ENCODE results near the gene PDSS2.
"Not testable (repeated sequence)": the region's sequence is repeated elsewhere in the genome, so short reads cannot be mapped to it uniquely, and the experiment has no call there.

Gene PDSS2

DNA sequence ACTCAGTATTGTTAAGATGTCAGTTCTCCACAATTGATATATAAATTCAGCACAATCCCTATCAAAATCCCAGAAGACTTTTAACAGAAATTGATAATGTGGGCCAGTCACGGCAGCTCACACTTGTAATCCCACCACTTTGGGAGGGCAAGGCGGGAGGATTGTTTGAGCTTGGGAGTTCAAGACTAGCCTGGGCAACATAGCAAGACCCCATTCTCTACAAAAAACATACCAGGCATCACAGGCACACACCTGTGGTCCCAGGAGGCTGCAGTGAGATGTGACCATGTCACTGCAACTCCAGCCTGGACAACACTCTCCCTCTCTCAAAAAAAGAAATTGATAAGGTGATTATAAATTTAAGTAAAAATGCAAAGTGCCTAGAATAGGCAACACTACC, 90.9 kb downstream of the PDSS2 start:
- Histone ChIP-seq H3K36me3 (ENCODE audit: control insufficient read depth in 4 of 4, insufficient read depth in 4 of 4, low read length in 3 of 4) (peaks cover 0 to 3% (median 0%) of the 10 kb centered on the region in 4 experiments), H3K4me1 (ENCODE audit: control extremely low read depth in 1 of 4, control insufficient read depth in 4 of 4, insufficient read depth in 4 of 4, low read length in 3 of 4) (no peaks in the 10 kb centered on the region), H3K4me3 (ENCODE audit: control insufficient read depth in 1 of 7, extremely low read depth in 1 of 7, insufficient read depth in 4 of 7, low read depth in 2 of 7, low read length in 6 of 7) (no peak overlapping the region), H3K27me3 (replicated peaks in 2 of 5; ENCODE audit: control insufficient read depth in 4 of 5, insufficient read depth in 5 of 5, low read length in 4 of 5) (no peaks in the 10 kb centered on the region), H3K9me3 (ENCODE audit: control extremely low read depth in 1 of 5, control insufficient read depth in 4 of 5, insufficient read depth in 2 of 5, low read depth in 1 of 5, low read length in 4 of 5) (peaks cover 0 to under 1% (median 0%) of the 10 kb centered on the region in 5 experiments), H3K27ac (ENCODE audit: insufficient read depth in 1 of 2, low read depth in 1 of 2, low read length in 2 of 2, poor library complexity in 1 of 2, severe bottlenecking in 2 of 2) (no peak overlapping the region)
- POLR2A ChIA-PET: no interaction called here
- 100% methylated on average over 1 of the region's 2 CpGs for WGBS (ENCODE audit: insufficient coverage)
- no peak for DNase-seq
- CTCF ChIA-PET: no interaction called here

DNA sequence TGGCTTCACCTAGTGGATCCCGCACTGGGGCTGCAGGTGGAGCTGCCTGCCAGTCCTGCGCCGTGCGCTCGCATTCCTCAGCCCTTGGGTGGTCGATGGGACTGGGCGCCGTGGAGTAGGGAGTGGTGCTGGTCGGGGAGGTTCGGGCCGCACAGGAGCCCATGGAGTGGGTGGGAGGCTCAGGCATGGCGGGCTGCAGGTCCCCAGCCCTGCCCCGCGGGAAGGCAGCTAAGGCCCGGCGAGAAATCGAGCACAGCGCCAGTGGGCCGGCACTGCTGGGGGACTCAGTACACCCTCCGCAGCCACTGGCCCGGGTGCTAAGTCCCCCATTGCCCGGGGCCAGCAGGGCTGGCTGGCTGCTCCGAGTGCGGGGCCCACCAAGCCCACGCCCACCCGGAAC, 95.2 kb downstream of the PDSS2 start:
- Histone ChIP-seq H3K36me3 (ENCODE audit: control insufficient read depth in 4 of 4, insufficient read depth in 4 of 4, low read length in 3 of 4) (peaks cover 0 to 18% (median 4%) of the 10 kb centered on the region in 4 experiments), H3K9me3 (ENCODE audit: control extremely low read depth in 1 of 5, control insufficient read depth in 4 of 5, insufficient read depth in 2 of 5, low read depth in 1 of 5, low read length in 4 of 5) (peaks cover 0 to 15% (median 0%) of the 10 kb centered on the region in 5 experiments)
- DNase-seq; H3K4me1 ChIP-seq (ENCODE audit: control extremely low read depth in 1 of 4, control insufficient read depth in 4 of 4, insufficient read depth in 4 of 4, low read length in 3 of 4); POLR2A ChIA-PET; H3K27ac ChIP-seq (ENCODE audit: insufficient read depth in 1 of 2, low read depth in 1 of 2, low read length in 2 of 2, poor library complexity in 1 of 2, severe bottlenecking in 2 of 2); H3K27me3 ChIP-seq (replicated peaks in 2 of 5; ENCODE audit: control insufficient read depth in 4 of 5, insufficient read depth in 5 of 5, low read length in 4 of 5); H3K4me3 ChIP-seq (ENCODE audit: control insufficient read depth in 1 of 7, extremely low read depth in 1 of 7, insufficient read depth in 4 of 7, low read depth in 2 of 7, low read length in 6 of 7): not testable (repeated sequence)
- no CpG with 5 or more reads among the region's 26 CpGs for WGBS (ENCODE audit: insufficient coverage)
- CTCF ChIA-PET: interaction anchor here (1.5 kb wide), 1 partner anchor 9 kb away, joined by 3 read pairs; no protein-coding TSS in a partner anchor

GRCh38 chr6:107361753-107362604, 97.4 kb downstream of the PDSS2 start:
- Histone ChIP-seq H3K4me1 (ENCODE audit: control extremely low read depth in 1 of 4, control insufficient read depth in 4 of 4, insufficient read depth in 4 of 4, low read length in 3 of 4) (no peaks in the 10 kb centered on the region), H3K4me3 (ENCODE audit: control insufficient read depth in 1 of 7, extremely low read depth in 1 of 7, insufficient read depth in 4 of 7, low read depth in 2 of 7, low read length in 6 of 7) (no peak overlapping the region), H3K9me3 (ENCODE audit: control extremely low read depth in 1 of 5, control insufficient read depth in 4 of 5, insufficient read depth in 2 of 5, low read depth in 1 of 5, low read length in 4 of 5) (peaks cover 0 to 15% (median 0%) of the 10 kb centered on the region in 5 experiments), H3K36me3 (ENCODE audit: control insufficient read depth in 4 of 4, insufficient read depth in 4 of 4, low read length in 3 of 4) (peaks cover 0 to 18% (median 4%) of the 10 kb centered on the region in 4 experiments), H3K27ac (ENCODE audit: insufficient read depth in 1 of 2, low read depth in 1 of 2, low read length in 2 of 2, poor library complexity in 1 of 2, severe bottlenecking in 2 of 2) (no peak overlapping the region), H3K27me3 (replicated peaks in 2 of 5; ENCODE audit: control insufficient read depth in 4 of 5, insufficient read depth in 5 of 5, low read length in 4 of 5) (no peaks in the 10 kb centered on the region)
- ChIA-PET CTCF (interaction anchor here (0.5 to 2.8 kb wide), 2 partner anchors 14 to 678 kb away, joined by 4 to 9 read pairs; no protein-coding TSS in a partner anchor), POLR2A (no interaction called here)
- no peak for DNase-seq
- 96% methylated on average over 3 of the region's 5 CpGs for WGBS (ENCODE audit: insufficient coverage)

GRCh38 chr6:107360476-107360875, 98.9 kb downstream of the PDSS2 start:
- DNase-seq: no peak
- H3K4me3 ChIP-seq (ENCODE audit: control insufficient read depth in 1 of 7, extremely low read depth in 1 of 7, insufficient read depth in 4 of 7, low read depth in 2 of 7, low read length in 6 of 7): no peak overlapping the region
- no peaks in the 10 kb centered on the region for H3K27me3 ChIP-seq (replicated peaks in 2 of 5; ENCODE audit: control insufficient read depth in 4 of 5, insufficient read depth in 5 of 5, low read length in 4 of 5)
- H3K27ac ChIP-seq (ENCODE audit: insufficient read depth in 1 of 2, low read depth in 1 of 2, low read length in 2 of 2, poor library complexity in 1 of 2, severe bottlenecking in 2 of 2): no peak overlapping the region
- H3K4me1 ChIP-seq (ENCODE audit: control extremely low read depth in 1 of 4, control insufficient read depth in 4 of 4, insufficient read depth in 4 of 4, low read length in 3 of 4): no peaks in the 10 kb centered on the region
- peaks cover 0 to 18% (median 4%) of the 10 kb centered on the region in 4 experiments for H3K36me3 ChIP-seq (ENCODE audit: control insufficient read depth in 4 of 4, insufficient read depth in 4 of 4, low read length in 3 of 4)
- POLR2A ChIA-PET: no interaction called here
- peaks cover 0 to 15% (median 0%) of the 10 kb centered on the region in 5 experiments for H3K9me3 ChIP-seq (ENCODE audit: control extremely low read depth in 1 of 5, control insufficient read depth in 4 of 5, insufficient read depth in 2 of 5, low read depth in 1 of 5, low read length in 4 of 5)
- CTCF ChIA-PET: no interaction called here
- WGBS (ENCODE audit: insufficient coverage): 88% methylated on average over 1 of the region's 2 CpGs

GRCh38 chr6:107357842-107358241, 101.5 kb downstream of the PDSS2 start:
- CTCF ChIA-PET: no interaction called here

DNA sequence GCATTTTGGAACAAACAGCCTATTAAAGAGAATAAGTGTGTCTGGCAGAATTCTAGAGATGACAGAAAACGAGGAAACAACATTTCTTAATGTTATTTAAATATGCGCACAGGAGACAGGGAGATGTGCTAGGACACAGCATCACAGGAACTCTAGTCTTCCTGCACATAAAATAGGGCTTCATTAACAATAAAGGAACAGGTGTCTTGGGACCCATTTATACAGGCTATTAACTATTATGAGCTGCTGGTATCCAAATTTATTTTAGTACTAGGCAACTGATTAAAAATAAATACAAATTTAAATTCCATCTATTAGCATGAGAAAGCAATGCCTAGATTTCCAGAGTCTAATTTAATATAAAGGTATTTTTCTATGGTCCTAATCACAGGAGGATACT, 102.3 kb downstream of the PDSS2 start:
- H3K27ac ChIP-seq (ENCODE audit: insufficient read depth in 1 of 2, low read depth in 1 of 2, low read length in 2 of 2, poor library complexity in 1 of 2, severe bottlenecking in 2 of 2): no peak overlapping the region
- no CpG with 5 or more reads among the region's 2 CpGs for WGBS (ENCODE audit: insufficient coverage)
- H3K36me3 ChIP-seq (ENCODE audit: control insufficient read depth in 4 of 4, insufficient read depth in 4 of 4, low read length in 3 of 4): peaks cover 0 to 5% (median 2%) of the 10 kb centered on the region in 4 experiments
- peaks cover 0 to 1% (median 0%) of the 10 kb centered on the region in 5 experiments for H3K9me3 ChIP-seq (ENCODE audit: control extremely low read depth in 1 of 5, control insufficient read depth in 4 of 5, insufficient read depth in 2 of 5, low read depth in 1 of 5, low read length in 4 of 5)
- ChIA-PET POLR2A (no interaction called here), CTCF (no interaction called here)
- no peak overlapping the region for H3K4me3 ChIP-seq (ENCODE audit: control insufficient read depth in 1 of 7, extremely low read depth in 1 of 7, insufficient read depth in 4 of 7, low read depth in 2 of 7, low read length in 6 of 7)
- H3K4me1 ChIP-seq (ENCODE audit: control extremely low read depth in 1 of 4, control insufficient read depth in 4 of 4, insufficient read depth in 4 of 4, low read length in 3 of 4): no peaks in the 10 kb centered on the region
- no peaks in the 10 kb centered on the region for H3K27me3 ChIP-seq (replicated peaks in 2 of 5; ENCODE audit: control insufficient read depth in 4 of 5, insufficient read depth in 5 of 5, low read length in 4 of 5)
- DNase-seq: no peak

More at GRCh38 chr6:107357842-107358241, 101.5 kb downstream of the PDSS2 start:
- Histone ChIP-seq H3K4me3 (ENCODE audit: control insufficient read depth in 1 of 7, extremely low read depth in 1 of 7, insufficient read depth in 4 of 7, low read depth in 2 of 7, low read length in 6 of 7) (no peak overlapping the region), H3K4me1 (ENCODE audit: control extremely low read depth in 1 of 4, control insufficient read depth in 4 of 4, insufficient read depth in 4 of 4, low read length in 3 of 4) (no peaks in the 10 kb centered on the region), H3K27me3 (replicated peaks in 2 of 5; ENCODE audit: control insufficient read depth in 4 of 5, insufficient read depth in 5 of 5, low read length in 4 of 5) (no peaks in the 10 kb centered on the region), H3K27ac (ENCODE audit: insufficient read depth in 1 of 2, low read depth in 1 of 2, low read length in 2 of 2, poor library complexity in 1 of 2, severe bottlenecking in 2 of 2) (no peak overlapping the region), H3K36me3 (ENCODE audit: control insufficient read depth in 4 of 4, insufficient read depth in 4 of 4, low read length in 3 of 4) (peaks cover 0 to 9% (median 2%) of the 10 kb centered on the region in 4 experiments), H3K9me3 (ENCODE audit: control extremely low read depth in 1 of 5, control insufficient read depth in 4 of 5, insufficient read depth in 2 of 5, low read depth in 1 of 5, low read length in 4 of 5) (peaks cover 0 to 9% (median 0%) of the 10 kb centered on the region in 5 experiments)
- POLR2A ChIA-PET: no interaction called here
- WGBS (ENCODE audit: insufficient coverage): no CpG with 5 or more reads among the region's 2 CpGs
- DNase-seq: no peak

- ChIA-PET POLR2A (no interaction called here), CTCF (interaction anchor here (1.1 kb wide), 1 partner anchor 15 kb away, joined by 3 read pairs; no protein-coding TSS in a partner anchor)
- no peaks in the 10 kb centered on the region for H3K36me3 ChIP-seq (ENCODE audit: control insufficient read depth in 4 of 4, insufficient read depth in 4 of 4, low read length in 3 of 4)
- H3K4me1 ChIP-seq (ENCODE audit: control extremely low read depth in 1 of 4, control insufficient read depth in 4 of 4, insufficient read depth in 4 of 4, low read length in 3 of 4): no peaks in the 10 kb centered on the region
- DNase-seq: no peak
- H3K27me3 ChIP-seq (replicated peaks in 2 of 5; ENCODE audit: control insufficient read depth in 4 of 5, insufficient read depth in 5 of 5, low read length in 4 of 5): no peaks in the 10 kb centered on the region
- no peak overlapping the region for H3K4me3 ChIP-seq (ENCODE audit: control insufficient read depth in 1 of 7, extremely low read depth in 1 of 7, insufficient read depth in 4 of 7, low read depth in 2 of 7, low read length in 6 of 7)
- H3K27ac ChIP-seq (ENCODE audit: insufficient read depth in 1 of 2, low read depth in 1 of 2, low read length in 2 of 2, poor library complexity in 1 of 2, severe bottlenecking in 2 of 2): no peak overlapping the region
- no peaks in the 10 kb centered on the region for H3K9me3 ChIP-seq (ENCODE audit: control extremely low read depth in 1 of 5, control insufficient read depth in 4 of 5, insufficient read depth in 2 of 5, low read depth in 1 of 5, low read length in 4 of 5)
- WGBS (ENCODE audit: insufficient coverage): 100% methylated on average over 2 of the region's 3 CpGs
These were observed 103.7 kb downstream of the PDSS2 start for GRCh38 chr6:107355659-107356058.

Measured in common myeloid progenitor, CD34-positive (primary cell).